Spleen (tissue), 7 donors: ENCODE results near the gene GGPS1.

ENCODE experiments used
- CTCF ChIP-seq, 11 experiments: fragments of 200-600 bp in 7 of 11; fragments of 450-650 bp in 4 of 11; sonication (generic) in 4 of 11; IDR thresholded peaks in 8 of 11; conservative IDR thresholded peaks in 3 of 11; 1 replicate in 7 of 11; 2 replicates in 4 of 11; pipeline versions ENCODE4 v1.4.0 to v1.8.0; 2016 to 2021; ENCODE audit warnings: antibody characterized with exemption in 11 of 11, inconsistent platforms in 4 of 11, mild to moderate bottlenecking in 1 of 11
- POLR2A ChIP-seq, 3 donors: fragments of 450-650 bp; IDR thresholded peaks; one replicate each; pipeline ENCODE4 v1.5.1; 2017; ENCODE audit warnings: antibody characterized with exemption in 3 of 3, mild to moderate bottlenecking in 1 of 3
- donor health status: DM: no; HTN: no; CAD: no; lungs with moderate emphysema.
- donor health status: DM: no; HTN: no; CAD: no.
- donor health status: DM: no; HTN: no; CAD: no.

GRCh38 chr1:235325139-235325538 is 3.2 kb upstream of the GGPS1 start:
- TF ChIP-seq CTCF (IDR thresholded peaks at IDR 0.05 in 8 of 11, conservative IDR thresholded peaks at IDR 0.05 in 3 of 11) = no peak
- no peak for TF ChIP-seq POLR2A (IDR thresholded peaks at IDR 0.05)
